HepG2 (cell line): ENCODE measurements around the gene INHBB. TPM values are rescaled to one million over a fixed set of nuclear protein-coding genes. Genes with fewer than 3 reads are reported as not detected.

Experiments used
- HNF4G ChIP-seq, 2 experiments: sonication (generic) in 1 of 2; formaldehyde crosslinking in 1 of 2; IDR thresholded peaks; 2 replicates each; pipeline versions ENCODE4 v1.4.0 to v1.6.1; 2011 to 2020; ENCODE audit warnings: borderline replicate concordance in 2 of 2, low read depth in 2 of 2, mild to moderate bottlenecking in 2 of 2, low read length in 1 of 2, missing genetic modification reagents in 1 of 2, moderate library complexity in 1 of 2
- IKZF4 ChIP-seq: sonication (generic); formaldehyde crosslinking; IDR thresholded peaks from 2 replicates; pipeline ENCODE4 v1.5.1; 2020; ENCODE audit warnings: borderline replicate concordance, mild to moderate bottlenecking, low read depth, missing genetic modification reagents; ENCODE audit errors: not compliant biosample characterization
- IRF9 ChIP-seq: sonication (generic); formaldehyde crosslinking; IDR thresholded peaks from 2 replicates; pipeline ENCODE4 v1.8.0; 2022; ENCODE audit warnings: missing genetic modification reagents, mild to moderate bottlenecking, borderline replicate concordance
- MNT ChIP-seq: fragments of 450-650 bp; IDR thresholded peaks from 2 replicates; pipeline ENCODE4 v1.6.1; 2016
- PAXIP1 ChIP-seq: sonication (generic); formaldehyde crosslinking; conservative IDR thresholded peaks from 2 replicates; pipeline ENCODE4 v1.4.0; 2020; ENCODE audit warnings: mild to moderate bottlenecking, missing genetic modification reagents, moderate library complexity
- SALL1 ChIP-seq: sonication (generic); formaldehyde crosslinking; IDR thresholded peaks from 2 replicates; pipeline ENCODE4 v1.8.0; 2022; ENCODE audit warnings: mild to moderate bottlenecking, missing genetic modification reagents
- SRSF9 ChIP-seq: fragments of 200-400 bp; formaldehyde crosslinking; IDR thresholded peaks from 2 replicates; pipeline ENCODE4 v1.6.1; 2018; ENCODE audit warnings: borderline replicate concordance, mild to moderate bottlenecking, low read depth, low read length; ENCODE audit not compliant: insufficient read depth, poor library complexity, severe bottlenecking
- ZFP36L1 ChIP-seq: sonication (generic); formaldehyde crosslinking; IDR thresholded peaks from 2 replicates; pipeline ENCODE4 v1.8.0; 2022; ENCODE audit warnings: mild to moderate bottlenecking, missing genetic modification reagents, moderate library complexity
- ZFP91 ChIP-seq: sonication (generic); formaldehyde crosslinking; IDR thresholded peaks from 2 replicates; pipeline ENCODE4 v1.9.0; 2022; ENCODE audit warnings: missing genetic modification reagents, mild to moderate bottlenecking, borderline replicate concordance
- ZFX ChIP-seq: sonication (generic); formaldehyde crosslinking; IDR thresholded peaks from 2 replicates; pipeline ENCODE4 v1.4.0; 2020; ENCODE audit warnings: mild to moderate bottlenecking, low read depth, missing genetic modification reagents, moderate library complexity
- ZNF225 ChIP-seq: sonication (generic); formaldehyde crosslinking; IDR thresholded peaks from 2 replicates; pipeline ENCODE4 v1.4.0; 2020; ENCODE audit warnings: mild to moderate bottlenecking, missing genetic modification reagents
- ZNF33B ChIP-seq: sonication (generic); formaldehyde crosslinking; IDR thresholded peaks from 2 replicates; pipeline ENCODE4 v1.5.1; 2020; ENCODE audit warnings: mild to moderate bottlenecking, missing genetic modification reagents
- ZNF362 ChIP-seq: sonication (generic); formaldehyde crosslinking; IDR thresholded peaks from 2 replicates; pipeline ENCODE4 v1.4.0; 2020; ENCODE audit warnings: missing genetic modification reagents, mild to moderate bottlenecking, borderline replicate concordance
- ZNF510 ChIP-seq: sonication (generic); formaldehyde crosslinking; IDR thresholded peaks from 2 replicates; pipeline ENCODE4 v1.4.0; 2020; ENCODE audit warnings: low read depth, mild to moderate bottlenecking, missing genetic modification reagents
- ZNF550 ChIP-seq: sonication (generic); formaldehyde crosslinking; IDR thresholded peaks from 2 replicates; pipeline ENCODE4 v1.4.0; 2020; ENCODE audit warnings: mild to moderate bottlenecking, missing genetic modification reagents, borderline replicate concordance
- ZNF883 ChIP-seq: sonication (generic); formaldehyde crosslinking; IDR thresholded peaks from 2 replicates; pipeline ENCODE4 v1.5.1; 2020; ENCODE audit warnings: mild to moderate bottlenecking, missing genetic modification reagents; ENCODE audit errors: not compliant biosample characterization
- polyA plus RNA-seq, 8 experiments: library from polyadenylated mRNA; depleted of rRNA in 3 of 8; stranded (reverse) in 7 of 8; unstranded in 1 of 8; fragments of >200 nt; fragmentation: Illumina TruSeq in 4 of 8; extraction: Trizol in 4 of 8; gene quantifications; 2 replicates each; pipeline versions ENCODE4 v1.2.1 to v1.2.3, GENCODE V29; 2011 to 2016; ENCODE audit warnings: low read depth in 4 of 8, missing spikeins in 1 of 8, mixed read lengths in 1 of 8; ENCODE audit not compliant: insufficient read depth in 1 of 8
- total RNA-seq, 5 experiments: library from RNA; depleted of rRNA; stranded (reverse); fragments of >200 nt; fragmentation: Illumina TruSeq; extraction: Trizol; gene quantifications; 2 replicates each; pipeline ENCODE4 v1.2.3, GENCODE V29; 2016; ENCODE audit warnings: low read depth in 1 of 5

The INHBB gene
- total and polyA plus RNA-seq, 2 of the 13 experiments (the other 11 are each of a cell fraction or from before 2014, with no cell fraction given), result 0.20 to 1.7 TPM

GRCh38 chr2:120313695-120314615, 32.0 kb upstream of the INHBB start (continued):
- TF ChIP-seq ZFP91 (CRISPR knock-in tag) (peak; percentile 14), ZFX (CRISPR knock-in tag) (peak; percentile 12; the same call in 1 of the 2 replicates), ZNF883 (no peak), SALL1 (0 out of 2 replicates have a peak, but pooled peaks have one; percentile 32), MNT (no peak), SRSF9 (no peak), ZNF362 (CRISPR knock-in tag) (0 out of 2 replicates have a peak, but pooled peaks have one; percentile 0), PAXIP1 (0 out of 2 replicates have a peak, but pooled peaks have one; percentile 14), ZNF225 (CRISPR knock-in tag) (peak; percentile 52; the same call in 1 of the 2 replicates), IRF9 (CRISPR knock-in tag) (peak; percentile 27; the same call in 1 of the 2 replicates), IKZF4 (no peak), ZNF550 (CRISPR knock-in tag) (0 out of 2 replicates have a peak, but pooled peaks have one; percentile 57), HNF4G (IDR thresholded peaks at IDR 0.05; ENCODE audit: borderline replicate concordance, low read depth, low read length) (no peak), HNF4G (CRISPR knock-in tag; IDR thresholded peaks at IDR 0.05; ENCODE audit: borderline replicate concordance, low read depth) (0 out of 2 replicates have a peak, but pooled peaks have one; percentile 60), ZFP36L1 (CRISPR knock-in tag) (no peak), ZNF33B (CRISPR knock-in tag) (no peak), ZNF510 (CRISPR knock-in tag) (0 out of 2 replicates have a peak, but pooled peaks have one; percentile 30)
